HL-60 (cell line): Measurements from ENCODE around the gene XRCC4.

Experiments
- CTCF ChIP-seq: IDR thresholded peaks from one replicate; pipeline ENCODE4 v1.5.1; 2011; ENCODE audit warnings: low read length, control low read depth, inconsistent platforms; ENCODE audit not compliant: insufficient read depth
- GABPA ChIP-seq: IDR thresholded peaks from 2 replicates; pipeline ENCODE4 v1.6.1; 2012; ENCODE audit warnings: low read depth
- POLR2AphosphoS5 ChIP-seq: IDR thresholded peaks from 2 replicates; pipeline ENCODE4 v1.6.1; 2012; ENCODE audit warnings: low read depth
- REST ChIP-seq: IDR thresholded peaks from 2 replicates; pipeline ENCODE4 v1.6.1; 2012; ENCODE audit warnings: low read depth; ENCODE audit not compliant: insufficient replicate concordance
- SPI1 ChIP-seq: IDR thresholded peaks from 2 replicates; pipeline ENCODE4 v1.6.1; 2012; ENCODE audit warnings: low read depth, mild to moderate bottlenecking, borderline replicate concordance

DNA sequence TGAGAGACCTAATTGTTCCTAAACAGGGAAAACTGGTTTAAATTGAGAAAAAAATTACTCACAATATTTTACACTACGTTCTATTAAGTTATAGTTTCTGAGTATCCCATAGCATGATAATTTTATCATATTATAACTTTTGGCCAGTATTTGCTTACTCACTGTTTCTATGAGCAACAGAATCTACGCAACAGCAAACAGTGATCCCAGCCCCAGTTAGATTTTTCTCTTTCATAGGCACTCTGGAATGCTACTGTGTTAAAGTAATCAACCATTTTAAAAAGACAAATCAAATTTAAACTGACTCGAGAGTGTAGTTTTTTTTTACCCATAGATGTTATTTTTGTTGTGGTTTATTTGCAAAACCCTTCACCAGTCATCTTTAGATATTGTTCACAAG, 107.2 kb downstream of the XRCC4 start:
- TF ChIP-seq CTCF: no peak
- TF ChIP-seq SPI1: no peak
- TF ChIP-seq POLR2AphosphoS5: no peak
- TF ChIP-seq REST: no peak
- no peak for TF ChIP-seq GABPA
